Bronchial epithelial cell (primary cell): Measurements from ENCODE around the gene ANKRD53. TPM values are rescaled to one million over a fixed set of nuclear protein-coding genes. Genes with fewer than 3 reads are reported as not detected.

Experiments used
- DNase-seq: peaks from one replicate; pipeline ENCODE4 v3.0.0-alpha.2; 2010; ENCODE audit warnings: low read depth
- FAIRE-seq: peaks from 2 replicates; lab custom pipeline; 2011; peaks lifted over from hg19 to GRCh38; lab: Jason Lieb, UNC
- H3K27me3 ChIP-seq: 2 replicates; pipeline ENCODE4 v1.5.1; 2011; ENCODE audit warnings: low read length; ENCODE audit not compliant: control insufficient read depth, insufficient read depth
- H3K36me3 ChIP-seq: 2 replicates; pipeline ENCODE4 v1.5.1; 2011; ENCODE audit warnings: low read length; ENCODE audit not compliant: control insufficient read depth, insufficient read depth
- H3K4me3 ChIP-seq: 2 replicates; pipeline ENCODE4 v1.5.1; 2011; ENCODE audit warnings: mild to moderate bottlenecking, low read depth, low read length, control low read depth
- total RNA-seq: library from RNA; depleted of rRNA; stranded (reverse); fragments of >200 nt; gene quantifications from 2 replicates; pipeline ENCODE4 v1.2.1, GENCODE V29; 2014
- TF ChIP-seq, protein P1 (sequence below): IDR thresholded peaks from 2 replicates; pipeline ENCODE4 v1.5.1; 2011; ENCODE audit warnings: mild to moderate bottlenecking, moderate library complexity, low read length, control low read depth, inconsistent platforms; ENCODE audit not compliant: insufficient read depth, severe bottlenecking

ANKRD53 gene
- total RNA-seq, 1 donor from 2014 or later = not detected

DNA sequence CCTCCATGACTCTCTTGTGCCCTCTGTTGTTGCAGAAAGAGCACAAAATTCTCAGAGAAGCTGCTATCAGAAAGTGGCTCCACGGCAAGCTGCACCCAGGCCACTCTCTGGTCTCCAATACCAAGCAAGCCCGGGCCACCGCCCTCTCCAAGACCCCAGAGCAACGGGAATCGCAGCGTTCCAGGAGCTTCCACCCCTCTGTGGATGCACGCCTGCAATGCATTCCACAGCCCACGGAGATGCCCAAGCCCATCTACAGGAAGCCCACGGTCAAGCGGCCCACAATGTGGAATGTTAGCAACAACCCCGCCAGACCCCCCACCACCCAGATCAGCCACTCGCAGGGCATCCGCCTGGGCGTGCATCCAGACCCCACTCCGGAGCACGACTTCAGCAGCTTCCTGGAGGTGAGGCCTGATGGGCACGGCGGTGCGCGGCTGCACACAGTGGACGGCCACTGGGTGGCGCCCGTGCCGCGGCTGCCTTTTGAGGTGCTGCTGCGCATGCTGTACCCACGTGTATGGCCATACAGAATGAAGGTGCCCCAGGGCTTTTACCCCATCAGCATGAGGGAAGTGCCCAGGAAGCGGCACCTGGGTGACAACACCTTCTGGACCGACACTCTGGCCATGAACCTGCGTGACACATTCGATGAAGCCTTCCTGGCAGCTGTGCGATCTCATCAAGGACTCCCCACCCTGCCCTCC, 6.3 kb downstream of the ANKRD53 start:
- Histone ChIP-seq H3K4me3 (no peak overlapping the region), H3K36me3 (peaks cover 15% of the 10 kb centered on the region), H3K27me3 (no peaks in the 10 kb centered on the region)
- FAIRE-seq (no peak), DNase-seq (peak; percentile 41)
- TF ChIP-seq, protein P1, sequence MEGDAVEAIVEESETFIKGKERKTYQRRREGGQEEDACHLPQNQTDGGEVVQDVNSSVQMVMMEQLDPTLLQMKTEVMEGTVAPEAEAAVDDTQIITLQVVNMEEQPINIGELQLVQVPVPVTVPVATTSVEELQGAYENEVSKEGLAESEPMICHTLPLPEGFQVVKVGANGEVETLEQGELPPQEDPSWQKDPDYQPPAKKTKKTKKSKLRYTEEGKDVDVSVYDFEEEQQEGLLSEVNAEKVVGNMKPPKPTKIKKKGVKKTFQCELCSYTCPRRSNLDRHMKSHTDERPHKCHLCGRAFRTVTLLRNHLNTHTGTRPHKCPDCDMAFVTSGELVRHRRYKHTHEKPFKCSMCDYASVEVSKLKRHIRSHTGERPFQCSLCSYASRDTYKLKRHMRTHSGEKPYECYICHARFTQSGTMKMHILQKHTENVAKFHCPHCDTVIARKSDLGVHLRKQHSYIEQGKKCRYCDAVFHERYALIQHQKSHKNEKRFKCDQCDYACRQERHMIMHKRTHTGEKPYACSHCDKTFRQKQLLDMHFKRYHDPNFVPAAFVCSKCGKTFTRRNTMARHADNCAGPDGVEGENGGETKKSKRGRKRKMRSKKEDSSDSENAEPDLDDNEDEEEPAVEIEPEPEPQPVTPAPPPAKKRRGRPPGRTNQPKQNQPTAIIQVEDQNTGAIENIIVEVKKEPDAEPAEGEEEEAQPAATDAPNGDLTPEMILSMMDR = peak; percentile 88

DNA sequence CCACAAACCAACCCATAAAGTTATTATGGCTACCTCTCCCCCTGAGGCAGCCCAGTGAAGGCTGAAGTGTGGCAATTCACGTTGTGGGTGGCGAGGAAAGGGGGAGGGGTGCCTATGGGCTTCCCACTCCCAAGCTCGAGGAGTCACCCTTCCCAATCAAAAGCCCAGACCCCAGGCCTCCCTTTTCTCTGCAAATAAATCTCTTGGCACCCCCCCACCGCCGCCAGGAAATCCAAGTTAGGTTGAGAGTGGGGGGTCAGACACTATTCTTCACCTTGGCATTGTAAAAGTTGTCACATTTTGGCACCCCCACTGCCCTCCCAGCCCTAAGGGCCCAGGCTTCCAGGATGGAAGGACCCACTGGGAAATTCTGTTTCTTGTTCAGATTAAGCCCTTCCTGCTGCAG, 6.9 kb downstream of the ANKRD53 start:
- TF ChIP-seq, protein P1 = no peak
- Histone ChIP-seq H3K4me3 (no peak overlapping the region), H3K36me3 (peaks cover 17% of the 10 kb centered on the region), H3K27me3 (no peaks in the 10 kb centered on the region)
- FAIRE-seq = no peak
- no peak for DNase-seq

DNA sequence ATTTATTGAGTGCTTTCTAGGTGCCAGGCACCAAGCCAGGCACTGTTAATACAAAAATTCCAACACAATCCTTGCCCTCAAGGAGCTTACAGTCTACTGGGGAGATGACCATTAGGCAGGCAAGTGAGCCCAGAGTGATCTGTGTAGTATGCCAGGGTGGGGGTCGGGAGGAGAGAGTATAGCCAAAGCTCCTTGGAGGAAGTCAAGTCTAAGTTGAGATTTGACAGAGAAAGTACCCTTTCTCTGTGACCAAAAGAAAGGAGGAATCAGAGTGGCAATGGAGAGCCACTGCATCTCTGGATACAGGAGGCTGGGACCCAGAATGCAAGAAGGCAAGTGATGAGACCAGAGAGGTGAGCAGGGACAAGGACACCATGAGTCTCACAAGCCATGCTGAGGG, 7.5 kb downstream of the ANKRD53 start:
- FAIRE-seq (no peak), DNase-seq (no peak)
- Histone ChIP-seq H3K4me3 (no peak overlapping the region), H3K27me3 (no peaks in the 10 kb centered on the region), H3K36me3 (peaks cover 20% of the 10 kb centered on the region)
- TF ChIP-seq, protein P1 = no peak

DNA sequence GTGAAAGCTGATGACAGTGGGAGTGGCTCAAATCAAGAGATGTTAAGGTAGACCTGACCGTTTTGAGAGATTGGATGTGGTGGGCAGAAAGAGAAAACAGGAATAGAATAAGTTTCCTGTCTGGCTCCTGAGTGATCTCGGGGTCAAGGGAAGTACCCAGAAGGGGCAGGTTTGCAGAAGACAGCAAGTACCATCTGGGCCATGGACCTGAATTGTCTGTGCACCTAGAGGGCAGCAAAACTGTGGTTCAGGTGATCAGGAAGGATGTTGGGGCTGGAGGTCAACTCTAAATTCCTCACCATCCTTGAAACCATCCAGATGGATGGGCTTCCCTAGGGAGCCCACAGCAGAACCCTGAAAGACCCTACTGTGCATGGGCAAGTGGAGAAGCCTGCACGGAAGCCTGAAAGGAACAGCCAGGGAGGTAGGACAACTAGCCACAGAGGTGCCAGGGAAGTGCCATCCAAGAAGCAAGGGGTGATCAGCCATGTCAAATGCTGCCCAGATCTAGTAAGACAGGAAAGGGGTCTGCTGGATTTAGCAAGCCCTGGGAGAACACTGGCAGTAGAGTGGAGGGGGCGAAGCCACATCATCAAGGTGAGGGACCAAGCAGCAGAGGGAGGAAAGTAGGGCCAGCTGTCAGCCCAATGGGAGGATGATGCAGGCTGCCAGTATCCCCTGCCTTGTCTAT, 8.2 kb downstream of the ANKRD53 start:
- FAIRE-seq (no peak), DNase-seq (no peak)
- H3K27me3 ChIP-seq = no peaks in the 10 kb centered on the region
- no peak overlapping the region for H3K4me3 ChIP-seq
- peaks cover 22% of the 10 kb centered on the region for H3K36me3 ChIP-seq
- TF ChIP-seq, protein P1 = no peak

DNA sequence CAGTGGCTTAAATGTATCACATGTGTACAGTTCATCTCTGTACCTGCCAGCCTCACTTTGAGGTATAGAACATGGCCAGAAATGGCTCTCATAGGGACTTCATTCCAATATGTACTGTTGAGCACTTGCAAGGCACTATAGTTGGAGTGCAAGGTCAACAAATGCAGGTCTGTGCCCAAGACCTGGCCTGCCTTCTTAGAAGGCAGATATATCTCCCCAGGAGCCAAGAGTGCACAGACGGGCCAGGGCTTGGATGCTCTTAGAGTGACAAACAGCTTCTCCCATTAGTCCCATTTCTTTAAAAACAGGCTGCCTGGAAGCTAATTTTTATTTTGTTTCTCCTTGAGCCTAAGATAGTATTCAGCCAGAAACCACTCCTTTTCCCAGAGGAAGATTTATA, 9.0 kb downstream of the ANKRD53 start:
- H3K27me3 ChIP-seq = no peaks in the 10 kb centered on the region
- FAIRE-seq = no peak
- TF ChIP-seq, protein P1 = no peak
- DNase-seq = no peak
- no peak overlapping the region for H3K4me3 ChIP-seq
- peaks cover 25% of the 10 kb centered on the region for H3K36me3 ChIP-seq

DNA sequence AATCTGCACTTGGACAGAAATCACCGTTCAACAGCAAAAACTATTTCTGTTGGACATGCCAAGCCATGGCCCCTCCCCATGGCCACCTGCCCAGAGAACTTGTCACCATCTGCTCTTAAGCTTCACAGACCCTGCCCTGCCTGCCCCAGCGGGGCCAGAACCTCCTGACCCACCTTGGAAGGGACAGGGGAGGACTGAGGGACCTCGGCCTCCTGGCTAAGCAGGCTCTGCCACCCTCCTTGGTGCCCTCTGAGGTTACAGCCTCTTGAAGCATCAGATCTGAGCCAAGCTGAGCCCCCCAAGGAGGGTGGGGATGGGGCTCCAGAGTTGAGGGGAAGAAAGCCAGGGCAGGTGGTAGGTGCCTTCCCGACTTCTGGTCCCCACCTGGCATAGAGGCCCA, 9.7 kb downstream of the ANKRD53 start:
- Histone ChIP-seq H3K4me3 (no peak overlapping the region), H3K36me3 (peaks cover 27% of the 10 kb centered on the region), H3K27me3 (no peaks in the 10 kb centered on the region)
- DNase-seq (no peak), FAIRE-seq (peak; percentile 28)
- TF ChIP-seq, protein P1 = no peak
